Endodermal cell (in vitro differentiated cells): ENCODE results near the gene FKBP1B. TPM values are rescaled to one million over a fixed set of nuclear protein-coding genes. Genes with fewer than 3 reads are reported as not detected.

Experiments used
- DNase-seq: peaks from one replicate; pipeline ENCODE4 v3.0.0-alpha.2; 2017
- H3K27ac ChIP-seq: 2 replicates; pipeline ENCODE4 v1.5.1; 2013; ENCODE audit warnings: mild to moderate bottlenecking, low read depth, low read length, moderate library complexity
- H3K27me3 ChIP-seq: 2 replicates; pipeline ENCODE4 v1.6.1; 2013; ENCODE audit warnings: mild to moderate bottlenecking, low read length, moderate library complexity; ENCODE audit not compliant: insufficient read depth, control insufficient read depth, poor library complexity, severe bottlenecking
- H3K36me3 ChIP-seq: 2 replicates; pipeline ENCODE4 v1.7.0; 2013; ENCODE audit warnings: mild to moderate bottlenecking, low read length, moderate library complexity; ENCODE audit not compliant: control insufficient read depth, insufficient read depth
- H3K4me1 ChIP-seq: one replicate; pipeline ENCODE4 v1.7.0; 2013; ENCODE audit warnings: low read length; ENCODE audit not compliant: control insufficient read depth, insufficient read depth
- H3K4me3 ChIP-seq: 2 replicates; pipeline ENCODE4 v1.5.1; 2013; ENCODE audit warnings: mild to moderate bottlenecking, low read length, moderate library complexity
- H3K9ac ChIP-seq: 2 replicates; pipeline ENCODE4 v1.6.1; 2013; ENCODE audit warnings: mild to moderate bottlenecking, low read length, moderate library complexity; ENCODE audit not compliant: poor library complexity, severe bottlenecking; ENCODE audit errors: extremely low read depth
- H3K9me3 ChIP-seq: 2 replicates; pipeline ENCODE4 v1.6.1; 2013; ENCODE audit warnings: mild to moderate bottlenecking, low read length, moderate library complexity; ENCODE audit not compliant: control insufficient read depth
- H3K27ac Mint-ChIP-seq: 2 replicates; pipeline ENCODE4 v1.8.0; 2020; ENCODE audit warnings: mixed read lengths
- H3K27me3 Mint-ChIP-seq: 2 replicates; pipeline ENCODE4 v1.8.0; 2021; ENCODE audit warnings: mild to moderate bottlenecking, mixed read lengths; ENCODE audit not compliant: insufficient read depth
- H3K36me3 Mint-ChIP-seq: 2 replicates; pipeline ENCODE4 v1.8.0; 2020; ENCODE audit warnings: low read depth, mixed read lengths
- H3K4me1 Mint-ChIP-seq: 2 replicates; pipeline ENCODE4 v1.8.0; 2020; ENCODE audit warnings: mixed read lengths
- H3K4me3 Mint-ChIP-seq: 2 replicates; pipeline ENCODE4 v1.8.0; 2020; ENCODE audit warnings: mild to moderate bottlenecking, moderate library complexity, mixed read lengths
- H3K9me3 Mint-ChIP-seq: 2 replicates; pipeline ENCODE4 v1.8.0; 2020; ENCODE audit warnings: mild to moderate bottlenecking, mixed read lengths
- WGBS, 2 experiments: methylation state at CpG; one replicate each; pipeline versions ENCODE4 v1.1.5 to v1.1.7; 2013; ENCODE audit warnings: missing lambda C conversion rate in 2 of 2, mixed read lengths in 1 of 2; ENCODE audit not compliant: insufficient coverage in 1 of 2, insufficient read length in 1 of 2; 5-methylcytosine and 5-hydroxymethylcytosine counted together
- total RNA-seq, 2 donors: library from RNA; stranded (reverse); fragmentation: NEBNext Ultra II Directional in 1 of 2; extraction: Animal tissue kit (Norgen Biotek cat#: 25700) in 1 of 2; gene quantifications; 2 replicates in 1 of 2; 3 replicates in 1 of 2; pipeline ENCODE4 v1.2.1, GENCODE V29; 2021
- TF ChIP-seq, protein P1 (sequence below): fragments of 200-600 bp; sonication (generic); conservative IDR thresholded peaks from 2 replicates; pipeline ENCODE4 v1.5.0; 2021; ENCODE audit warnings: antibody characterized with exemption, mild to moderate bottlenecking

Gene FKBP1B
- total RNA-seq, 2 donors from 2014 or later = 35.3 to 39.0 TPM

DNA sequence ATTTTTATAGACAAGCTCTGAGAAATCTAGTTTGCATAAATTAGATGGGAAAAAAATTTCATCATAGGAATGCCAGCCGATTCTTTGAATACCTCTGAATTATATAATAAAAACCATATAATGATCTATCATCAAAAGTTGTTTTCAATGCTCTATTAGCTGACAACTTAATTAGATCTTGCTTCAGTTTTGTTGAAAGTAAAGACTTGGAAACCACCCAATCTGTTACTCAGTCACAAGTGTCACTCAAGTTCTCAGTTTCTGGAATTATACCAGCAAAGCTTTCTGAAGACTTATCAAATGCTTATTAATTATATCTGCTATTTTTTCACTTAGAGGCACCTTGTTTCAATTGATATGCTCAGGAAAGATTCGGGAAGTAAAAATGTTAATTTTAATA lies 52.5 kb downstream of the FKBP1B start:
- Histone ChIP-seq H3K9me3 (no peaks in the 10 kb centered on the region), H3K4me1 (no peaks in the 10 kb centered on the region), H3K4me3 (no peak overlapping the region), H3K27me3 (no peaks in the 10 kb centered on the region), H3K36me3 (no peaks in the 10 kb centered on the region), H3K9ac (no peak overlapping the region), H3K27ac (no peak overlapping the region)
- Mint-ChIP-seq H3K27ac (no peak overlapping the region), H3K9me3 (peaks cover 12% of the 10 kb centered on the region), H3K36me3 (no peaks in the 10 kb centered on the region), H3K27me3 (peaks cover 21% of the 10 kb centered on the region), H3K4me1 (peaks cover 4% of the 10 kb centered on the region), H3K4me3 (no peak overlapping the region)
- TF ChIP-seq, protein P1, sequence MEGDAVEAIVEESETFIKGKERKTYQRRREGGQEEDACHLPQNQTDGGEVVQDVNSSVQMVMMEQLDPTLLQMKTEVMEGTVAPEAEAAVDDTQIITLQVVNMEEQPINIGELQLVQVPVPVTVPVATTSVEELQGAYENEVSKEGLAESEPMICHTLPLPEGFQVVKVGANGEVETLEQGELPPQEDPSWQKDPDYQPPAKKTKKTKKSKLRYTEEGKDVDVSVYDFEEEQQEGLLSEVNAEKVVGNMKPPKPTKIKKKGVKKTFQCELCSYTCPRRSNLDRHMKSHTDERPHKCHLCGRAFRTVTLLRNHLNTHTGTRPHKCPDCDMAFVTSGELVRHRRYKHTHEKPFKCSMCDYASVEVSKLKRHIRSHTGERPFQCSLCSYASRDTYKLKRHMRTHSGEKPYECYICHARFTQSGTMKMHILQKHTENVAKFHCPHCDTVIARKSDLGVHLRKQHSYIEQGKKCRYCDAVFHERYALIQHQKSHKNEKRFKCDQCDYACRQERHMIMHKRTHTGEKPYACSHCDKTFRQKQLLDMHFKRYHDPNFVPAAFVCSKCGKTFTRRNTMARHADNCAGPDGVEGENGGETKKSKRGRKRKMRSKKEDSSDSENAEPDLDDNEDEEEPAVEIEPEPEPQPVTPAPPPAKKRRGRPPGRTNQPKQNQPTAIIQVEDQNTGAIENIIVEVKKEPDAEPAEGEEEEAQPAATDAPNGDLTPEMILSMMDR = no peak
- no CpG with 5 or more reads among the region's 2 CpGs for WGBS, 2 experiments
- DNase-seq = no peak

DNA sequence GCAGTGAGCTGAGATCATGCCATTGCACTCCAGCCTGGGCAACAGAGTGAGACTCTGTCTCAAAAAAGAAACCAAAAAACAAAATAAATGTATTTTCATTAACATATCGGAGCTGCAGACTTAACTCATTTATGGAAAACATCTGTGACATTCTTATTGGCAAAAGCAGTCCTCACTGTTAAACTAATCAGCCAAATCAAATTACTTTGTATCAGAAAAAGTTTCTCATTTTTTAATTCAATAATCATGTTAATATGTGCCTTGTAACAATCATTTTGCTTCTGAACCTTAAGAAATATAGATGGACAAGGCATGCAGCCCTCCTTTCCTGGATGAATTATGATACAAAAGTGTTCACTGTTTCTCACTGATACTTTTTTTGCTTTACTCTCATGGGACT lies 53.1 kb downstream of the FKBP1B start:
- no peaks in the 10 kb centered on the region for H3K27me3 ChIP-seq
- DNase-seq = no peak
- H3K9ac ChIP-seq = no peak overlapping the region
- no peaks in the 10 kb centered on the region for H3K36me3 ChIP-seq
- Mint-ChIP-seq H3K4me1 (peaks cover 4% of the 10 kb centered on the region), H3K4me3 (no peak overlapping the region), H3K9me3 (peaks cover 17% of the 10 kb centered on the region), H3K27me3 (peaks cover 19% of the 10 kb centered on the region), H3K27ac (no peak overlapping the region), H3K36me3 (no peaks in the 10 kb centered on the region)
- no peaks in the 10 kb centered on the region for H3K4me1 ChIP-seq
- TF ChIP-seq, protein P1 = no peak
- H3K9me3 ChIP-seq = no peaks in the 10 kb centered on the region
- WGBS, 2 experiments = 82 to 84% methylated on average over 1 of the region's 1 CpG
- H3K27ac ChIP-seq = no peak overlapping the region
- no peak overlapping the region for H3K4me3 ChIP-seq

DNA sequence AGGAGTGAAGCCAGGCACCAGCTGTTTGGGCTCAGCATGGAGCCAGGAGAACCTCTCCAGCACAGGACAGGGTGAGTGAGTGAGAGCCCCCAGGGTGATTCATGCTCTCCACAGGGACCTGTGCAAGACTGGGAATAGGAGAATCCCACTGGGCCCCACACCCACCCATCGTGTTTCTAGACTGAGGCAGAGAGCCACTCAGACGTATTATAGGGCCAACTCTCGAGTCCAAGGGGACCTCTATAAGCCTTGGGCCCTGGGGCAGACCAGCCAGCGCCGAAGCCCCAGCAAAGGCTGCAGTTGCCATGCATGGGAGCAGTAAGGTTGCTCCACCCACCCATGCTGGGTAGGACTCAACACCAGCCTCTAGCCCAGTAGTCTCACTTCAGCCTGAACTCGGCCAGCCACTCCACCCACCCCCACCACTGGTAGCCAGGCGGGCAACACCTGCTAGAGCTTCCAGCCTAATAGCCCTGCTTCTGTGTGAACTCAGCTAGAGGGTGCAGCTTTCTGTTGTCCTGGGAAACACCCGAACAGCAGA lies 54.6 kb downstream of the FKBP1B start:
- no peak overlapping the region for H3K27ac Mint-ChIP-seq
- no peaks in the 10 kb centered on the region for H3K36me3 Mint-ChIP-seq
- Histone ChIP-seq H3K9ac (no peak overlapping the region), H3K27me3 (no peaks in the 10 kb centered on the region), H3K9me3 (no peaks in the 10 kb centered on the region), H3K4me1 (no peaks in the 10 kb centered on the region), H3K4me3 (no peak overlapping the region), H3K36me3 (no peaks in the 10 kb centered on the region), H3K27ac (no peak overlapping the region)
- peaks cover 19% of the 10 kb centered on the region for H3K9me3 Mint-ChIP-seq
- H3K27me3 Mint-ChIP-seq = peaks cover 10% of the 10 kb centered on the region
- no peak for DNase-seq
- TF ChIP-seq, protein P1 = no peak
- H3K4me3 Mint-ChIP-seq = no peak overlapping the region
- H3K4me1 Mint-ChIP-seq = peaks cover 4% of the 10 kb centered on the region
- WGBS, 2 experiments = 83 to 85% methylated on average over 5 to 8 of the region's 8 CpGs
